HG03097 (cell line): ENCODE data around the gene DPP9.

Source experiments
- ATAC-seq: cut with Tn5 transposase; IDR thresholded peaks from one replicate; pipeline ENCODE4 v1.9.1; 2021; ENCODE audit not compliant: unreplicated experiment, low FRiP score

The DPP9 gene

GRCh38 chr19:4638828-4639530 is 84.7 kb downstream of the DPP9 start, which contains the start of gene TNFAIP8L1:
TNFAIP8L1 (plus strand) TSS chr19:4639516; CDS start chr19:4651870, 12,354 bp downstream.
- ATAC-seq: peak; percentile 69

- no peak for ATAC-seq
These were observed 85.3 kb downstream of the DPP9 start for GRCh38 chr19:4638317-4638716.

- ATAC-seq: no peak
These were observed 86.9 kb downstream of the DPP9 start for GRCh38 chr19:4636761-4637160.

DNA sequence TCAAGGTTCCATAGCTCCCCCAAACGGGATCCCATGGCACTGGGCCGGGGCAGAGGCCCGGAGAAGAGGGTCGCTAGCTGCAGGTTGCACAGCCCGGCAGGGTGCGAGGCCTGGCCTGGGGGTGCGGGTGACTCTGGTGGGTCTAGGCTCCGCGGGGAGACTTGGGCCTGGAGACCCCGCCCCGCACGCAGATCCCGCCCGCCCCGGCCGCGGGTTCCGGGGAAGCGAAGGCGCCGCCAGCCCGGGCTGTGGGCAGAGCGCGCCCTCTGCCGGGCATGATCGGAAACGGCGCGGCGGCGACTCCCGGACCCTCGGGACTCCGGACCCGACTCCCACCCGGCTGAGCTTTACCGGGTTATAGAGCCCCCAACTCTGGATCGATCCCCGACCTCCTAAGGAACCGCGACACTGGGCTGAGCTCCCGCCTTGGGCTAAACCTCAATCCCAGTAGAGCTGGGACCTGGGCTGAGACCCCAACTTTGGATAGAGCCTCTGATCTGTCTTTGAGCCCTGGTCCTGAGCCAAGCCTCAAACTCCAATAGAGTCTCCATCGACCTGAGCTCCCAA is 87.4 kb downstream of the DPP9 start:
- ATAC-seq: no peak

DNA sequence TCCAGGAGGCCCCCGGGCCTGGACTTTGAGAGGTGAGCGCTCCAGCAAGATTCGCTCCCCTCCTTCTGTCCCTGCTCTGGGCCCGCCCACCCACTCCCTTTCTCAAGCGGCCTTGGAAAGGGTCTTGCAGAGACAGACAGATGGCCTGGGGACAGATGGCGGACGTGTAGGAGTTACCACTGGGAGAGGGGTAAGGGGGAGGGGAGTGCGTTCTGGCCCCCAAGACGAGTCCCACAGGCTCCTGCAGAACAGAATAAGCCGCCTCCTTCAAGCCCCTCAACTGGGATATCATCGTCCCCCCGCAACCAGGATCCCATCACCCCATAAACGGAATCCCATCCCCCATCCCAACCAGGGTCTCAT is 87.9 kb downstream of the DPP9 start:
- ATAC-seq: no peak

DNA sequence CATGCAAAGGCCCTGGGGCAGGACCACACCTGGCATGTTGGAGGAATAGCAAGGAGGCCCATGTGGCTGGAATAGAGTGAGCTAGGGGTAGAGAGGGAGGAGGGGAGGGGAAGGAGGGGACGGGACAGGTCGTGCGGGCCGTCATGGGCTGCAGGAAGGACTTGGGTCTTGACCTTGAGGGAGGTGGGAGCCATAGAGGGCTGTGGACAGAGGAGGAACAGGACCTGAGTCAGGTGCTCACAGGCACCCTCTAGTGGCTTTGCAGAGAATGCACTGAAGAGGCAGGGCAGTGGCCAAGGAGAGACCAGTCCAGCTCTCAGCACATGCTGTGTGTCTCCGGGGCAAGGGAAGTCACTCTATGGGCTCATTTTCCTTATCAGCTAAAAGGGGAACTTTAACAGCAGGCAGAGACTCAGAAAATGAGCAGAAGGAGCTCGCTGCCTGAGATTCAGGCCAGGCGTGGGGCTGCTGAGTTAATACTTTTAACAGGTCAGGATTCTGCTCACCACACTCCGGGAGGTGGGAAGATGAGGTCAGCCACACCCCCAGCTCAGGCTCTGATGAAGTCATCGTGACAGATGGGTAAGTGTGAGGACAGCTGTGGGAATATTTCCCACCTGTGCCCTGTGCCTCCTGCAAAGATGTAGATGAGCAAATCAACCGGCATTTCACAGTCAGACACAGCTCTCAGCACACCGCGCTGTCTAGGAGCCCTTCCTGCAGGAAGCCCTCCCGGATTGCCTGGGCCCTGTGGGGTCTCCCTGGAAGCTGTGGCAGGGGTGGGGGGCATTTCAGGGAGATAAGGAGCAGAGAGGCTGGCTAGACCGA is 90.3 kb downstream of the DPP9 start:
- no peak for ATAC-seq
